ENCODE results near the gene TAT. TPM values are rescaled to one million over a fixed set of nuclear protein-coding genes. Genes with fewer than 3 reads are reported as not detected.

Gene TAT
- polyA plus RNA-seq, 1 of the 3 experiments (the other 2 are of a cell fraction), result not detected

GRCh38 chr16:71610447-71610846, 33.6 kb upstream of the TAT start:
- TF ChIP-seq PBX3 (IDR thresholded peaks at IDR 0.05), result no peak
- TF ChIP-seq FOXM1 (IDR thresholded peaks at IDR 0.05; ENCODE audit: low read depth), result no peak
- no peak for TF ChIP-seq MAX (IDR thresholded peaks at IDR 0.05; ENCODE audit: low read depth)
- TF ChIP-seq USF1 (IDR thresholded peaks at IDR 0.05; ENCODE audit: borderline replicate concordance, low read depth), result no peak
- no peak for TF ChIP-seq CHD2 (IDR thresholded peaks at IDR 0.05; ENCODE audit: low read length, partially characterized antibody)
- no peak for TF ChIP-seq FOSL2 (IDR thresholded peaks at IDR 0.05; ENCODE audit: borderline replicate concordance, low read depth)
- no peak for TF ChIP-seq MEF2A (IDR thresholded peaks at IDR 0.05; ENCODE audit: borderline replicate concordance, low read depth)
- no peak for TF ChIP-seq ZBTB33 (IDR thresholded peaks at IDR 0.05; ENCODE audit: borderline replicate concordance, low read depth)
- TF ChIP-seq JUND (IDR thresholded peaks at IDR 0.05), result no peak
- no peak for TF ChIP-seq USF2 (IDR thresholded peaks at IDR 0.05; ENCODE audit: borderline replicate concordance, low read depth, low read length)
- no peak for TF ChIP-seq REST (IDR thresholded peaks at IDR 0.05; ENCODE audit: low read depth, low read length)
- TF ChIP-seq ELF1 (IDR thresholded peaks at IDR 0.05), result no peak
- no peak for TF ChIP-seq TAF1 (IDR thresholded peaks at IDR 0.05; ENCODE audit: borderline replicate concordance, low read depth, low read length)
- no peak for TF ChIP-seq SIN3A (IDR thresholded peaks at IDR 0.05; ENCODE audit: borderline replicate concordance, low read depth, low read length)
- no peaks in the 10 kb centered on the region for H3K9me3 ChIP-seq
- no peak overlapping the region for H3K9ac ChIP-seq
- DNase-seq, result no peak
- H3K27me3 ChIP-seq (ENCODE audit: insufficient read depth), result peaks cover 9% of the 10 kb centered on the region; the same call in 1 of the 2 replicates
- no peak overlapping the region for H3K4me3 ChIP-seq (ENCODE audit: low read depth in 2 of 2, low read length in 1 of 2)
- H2AFZ ChIP-seq (ENCODE audit: low read depth), result 0 out of 2 replicates have a peak overlapping the region, but pooled peaks have one; percentile 59
- no peaks in the 10 kb centered on the region for H3K36me3 ChIP-seq (replicated peaks in 1 of 2; ENCODE audit: control insufficient read depth in 1 of 2, insufficient read depth in 2 of 2, low read length in 1 of 2)
- ChIA-PET POLR2A (interaction anchor here (0.7 to 1.2 kb wide), 3 partner anchors 45 to 573 kb away, joined by 3 to 4 read pairs (median 3); no protein-coding TSS in a partner anchor), CTCF (interaction anchor here (0.6 to 3.6 kb wide), 50 partner anchors 8 to 421 kb away, joined by 3 to 48 read pairs (median 6); partner anchors contain the start of genes TAT and ZNF23)
- 4% methylated on average over 4 of the region's 4 CpGs for WGBS (ENCODE audit: low lambda C conversion rate)
- peaks cover 12% of the 10 kb centered on the region for H3F3A ChIP-seq (replicated peaks; ENCODE audit: insufficient read depth)
- peaks cover 0 to 2% of the 10 kb centered on the region in 2 experiments; a peak in 2 of 4 replicates for H3K4me1 ChIP-seq (ENCODE audit: control insufficient read depth in 1 of 2, insufficient read depth in 2 of 2, low read depth in 1 of 2, low read length in 1 of 2)
- no peaks in the 10 kb centered on the region for H3K9me2 ChIP-seq
- no peak overlapping the region; the same call in 1 of the 2 replicates for H3K4me2 ChIP-seq
- no peak overlapping the region for H3K27ac ChIP-seq (ENCODE audit: low read depth in 2 of 2, low read length in 1 of 2)
- no peaks in the 10 kb centered on the region for H3K79me2 ChIP-seq (ENCODE audit: insufficient read depth)
- H4K20me1 ChIP-seq (ENCODE audit: insufficient read depth), result no peaks in the 10 kb centered on the region
